ENCODE results near the gene ABTB2.

ABTB2 gene

DNA sequence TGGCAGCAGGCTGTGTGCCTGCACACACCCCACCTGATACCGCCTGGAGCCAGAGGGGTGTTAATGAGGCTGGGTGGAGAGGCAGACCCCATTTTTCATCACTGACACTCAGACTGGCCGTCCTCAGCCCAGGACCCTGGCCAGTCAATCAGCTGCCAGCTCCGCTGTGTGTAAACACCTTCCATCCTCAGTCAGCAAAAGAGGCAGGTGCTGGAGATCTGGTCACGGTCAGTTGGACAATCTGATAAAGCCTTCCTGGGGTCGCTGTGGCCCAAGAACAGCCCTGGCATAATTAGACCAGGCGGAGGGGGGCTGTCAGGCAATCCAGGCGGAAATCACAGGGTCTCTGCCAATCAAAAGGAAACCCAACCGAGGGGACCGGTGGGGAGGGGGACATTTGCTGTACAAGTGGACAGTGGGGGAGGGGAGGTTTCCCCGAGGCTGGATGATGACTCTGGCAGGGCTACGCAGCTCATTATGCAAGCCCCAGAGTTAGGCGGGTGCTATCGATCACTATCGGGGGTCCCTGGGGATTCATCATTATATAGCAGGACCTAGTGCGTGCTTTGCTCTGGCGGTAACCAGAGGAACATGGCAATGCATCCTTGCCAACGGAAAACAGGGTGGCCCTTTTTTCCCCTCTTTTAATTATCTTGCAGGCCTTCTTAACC lies 72.9 kb downstream of the ABTB2 start:
- no peak for DNase-seq (ENCODE audit: low read depth)

DNA sequence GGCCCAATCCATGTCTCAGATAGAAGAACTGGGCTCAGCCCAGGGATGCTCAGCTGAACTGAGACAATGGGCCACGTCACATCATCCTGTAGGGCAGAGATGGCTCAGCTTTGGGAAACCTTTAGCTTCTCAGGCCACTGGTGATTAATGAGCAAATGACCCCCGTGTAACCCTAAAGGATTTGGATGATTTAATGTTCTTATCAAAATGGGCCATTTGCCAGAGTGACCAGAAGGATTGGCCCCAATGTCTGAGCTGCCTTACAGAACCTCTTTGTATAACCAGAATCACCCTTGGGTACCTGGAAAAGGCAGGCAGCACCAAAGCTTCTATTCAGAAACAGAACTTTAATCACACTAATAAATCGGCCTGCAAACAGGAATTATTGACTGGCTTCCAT lies 73.7 kb downstream of the ABTB2 start:
- DNase-seq (ENCODE audit: low read depth) = no peak

DNA sequence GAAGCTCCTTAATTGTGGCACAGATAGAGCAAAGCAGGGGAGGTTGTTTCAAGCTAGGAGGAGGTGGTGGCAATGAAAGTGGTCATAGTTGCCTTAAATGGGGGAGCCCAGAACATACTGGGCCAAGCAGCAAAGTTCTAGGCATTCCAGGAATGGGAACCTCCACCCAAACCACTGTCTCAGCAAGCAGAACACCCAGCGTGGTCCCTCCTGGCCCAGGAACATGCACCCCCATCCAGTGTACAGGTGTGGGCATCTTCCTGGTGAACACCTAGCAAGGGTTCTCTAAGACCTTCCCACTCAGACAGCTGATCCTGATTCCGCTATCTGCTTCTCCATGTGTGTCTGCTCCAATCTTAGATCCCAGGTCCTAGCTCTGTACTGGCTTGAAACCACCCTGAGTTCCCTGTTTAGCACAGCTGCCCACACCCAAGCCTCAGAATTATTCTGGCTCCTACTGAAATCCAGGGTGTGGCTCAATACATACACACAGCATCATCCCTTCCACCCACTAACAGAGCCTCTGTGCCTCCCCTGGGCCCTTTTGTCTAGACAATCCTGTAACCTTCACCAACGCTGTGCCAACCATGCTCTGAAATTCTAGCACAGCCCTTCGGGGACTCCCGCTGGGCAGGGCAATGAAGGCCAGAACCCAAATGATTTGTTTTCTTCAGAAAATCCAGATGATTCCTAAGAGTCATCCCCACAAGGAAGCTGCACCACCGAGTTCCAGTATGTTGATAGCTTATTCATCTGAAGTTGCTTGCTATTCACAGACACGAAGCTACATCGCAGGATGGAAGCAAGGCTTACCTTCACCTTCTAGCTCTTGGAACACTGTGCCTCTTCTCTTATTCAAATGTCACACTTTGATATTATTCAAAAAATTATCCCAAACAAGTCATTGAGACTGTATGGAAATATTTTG lies 76.6 kb downstream of the ABTB2 start:
- no peak for DNase-seq (ENCODE audit: low read depth)

DNA sequence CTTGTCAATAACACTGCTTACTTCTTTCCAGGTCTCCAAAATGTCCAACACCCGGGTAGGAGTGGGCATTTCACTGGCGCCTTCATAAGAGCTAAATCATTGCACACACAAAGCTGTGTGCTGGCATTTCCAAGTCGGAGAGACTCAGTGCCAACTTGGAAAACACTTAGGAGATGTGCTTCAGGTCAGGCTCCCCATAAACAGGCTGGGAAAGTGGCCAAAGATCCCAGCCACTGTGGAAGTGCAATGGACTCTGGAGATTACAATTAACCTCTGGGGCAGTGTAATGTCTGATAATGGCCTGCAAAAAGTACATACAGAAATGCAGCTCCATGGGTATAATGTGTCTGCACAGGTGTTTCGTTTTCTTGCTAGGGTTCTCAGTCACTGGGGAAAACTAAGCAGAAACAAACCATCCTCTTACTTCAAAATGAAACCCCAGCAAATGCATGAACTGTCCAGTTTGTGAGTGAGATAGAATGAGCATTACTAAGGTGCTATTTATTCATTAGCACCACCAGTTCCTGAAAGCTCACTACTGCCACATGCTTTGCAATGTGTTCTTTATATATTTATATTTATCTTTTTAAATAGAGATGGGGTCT lies 79.0 kb downstream of the ABTB2 start:
- no peak for DNase-seq (ENCODE audit: low read depth)

DNA sequence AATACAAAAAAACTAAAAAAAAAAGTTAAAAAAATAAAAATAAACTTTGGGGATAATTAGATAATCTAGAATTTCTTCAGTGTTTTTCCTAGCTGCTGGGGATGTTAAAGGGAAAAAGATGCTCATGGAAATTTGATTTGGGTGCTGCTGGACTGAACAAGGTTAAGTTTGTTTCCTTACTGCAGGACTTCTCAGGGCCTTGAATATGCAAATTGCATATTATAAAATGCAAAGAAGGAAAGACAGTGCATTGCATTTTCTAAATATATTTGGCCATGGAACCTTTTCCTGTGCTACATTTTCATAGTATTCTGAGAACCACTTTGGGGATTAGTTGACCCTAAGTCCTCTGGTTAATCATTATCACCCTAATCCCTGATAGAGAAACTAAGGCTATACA lies 79.6 kb downstream of the ABTB2 start:
- no peak for DNase-seq (ENCODE audit: low read depth)

DNA sequence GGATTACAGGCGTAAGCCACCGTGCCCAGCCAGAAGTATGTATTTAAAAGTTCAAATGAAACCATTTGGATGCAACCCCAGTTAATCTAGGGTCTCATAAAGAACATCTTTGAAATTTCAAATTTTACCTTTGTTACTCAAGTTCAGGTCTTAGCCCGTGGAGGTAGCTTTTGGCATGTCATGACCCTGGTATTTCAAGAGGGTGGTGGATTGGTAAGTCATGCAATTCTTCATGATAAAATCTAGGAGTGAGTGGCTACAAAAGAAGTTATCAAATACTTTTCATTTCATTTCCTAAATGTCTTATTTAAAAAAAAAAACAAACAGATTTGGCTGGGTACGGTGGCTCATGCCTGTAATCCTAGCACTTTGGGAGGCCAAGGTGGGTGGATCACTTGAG lies 80.6 kb downstream of the ABTB2 start:
- DNase-seq (ENCODE audit: low read depth) = no peak

DNA sequence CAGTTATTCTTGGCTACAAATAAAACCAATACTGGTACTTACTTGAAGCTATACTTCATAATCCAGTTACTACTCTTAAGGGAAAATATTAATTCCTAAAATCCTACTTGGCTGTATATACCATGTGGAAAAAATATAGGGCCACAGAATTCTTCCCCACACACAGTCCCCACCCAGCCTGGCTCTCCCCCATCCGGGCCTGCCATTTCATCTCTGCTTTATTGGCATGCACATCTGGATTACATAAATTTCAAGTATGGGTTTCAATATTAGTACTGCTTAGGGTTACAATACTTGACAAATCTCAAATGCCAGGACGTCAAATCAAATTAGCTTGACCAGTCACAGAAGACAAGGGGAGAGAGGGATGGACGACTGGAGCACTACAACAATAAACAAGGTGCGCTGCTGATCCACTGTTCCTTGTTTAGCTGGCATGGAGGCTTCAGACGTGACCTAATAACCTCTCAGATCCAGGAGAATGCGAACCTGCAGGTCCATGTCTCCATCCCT lies 81.4 kb downstream of the ABTB2 start:
- no peak for DNase-seq (ENCODE audit: low read depth)

DNA sequence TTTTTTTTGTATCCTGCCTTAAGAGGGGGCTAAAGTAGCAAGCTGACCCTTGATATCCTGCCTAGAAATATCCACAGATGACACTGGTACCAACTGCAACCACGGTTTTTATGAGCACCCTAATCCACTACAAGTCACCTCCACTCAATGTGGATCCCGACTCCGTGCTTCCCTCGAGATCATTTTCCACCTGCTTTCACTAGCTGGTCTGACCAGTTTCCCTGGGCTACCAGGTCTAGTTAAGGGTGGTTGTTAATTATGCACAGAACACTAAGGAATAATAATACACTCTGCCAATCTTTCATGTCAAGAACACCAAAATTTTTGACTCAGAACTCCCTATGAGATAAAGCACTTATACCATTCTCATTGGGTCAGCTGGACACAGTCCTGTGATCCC lies 82.3 kb downstream of the ABTB2 start:
- no peak for DNase-seq (ENCODE audit: low read depth)

DNA sequence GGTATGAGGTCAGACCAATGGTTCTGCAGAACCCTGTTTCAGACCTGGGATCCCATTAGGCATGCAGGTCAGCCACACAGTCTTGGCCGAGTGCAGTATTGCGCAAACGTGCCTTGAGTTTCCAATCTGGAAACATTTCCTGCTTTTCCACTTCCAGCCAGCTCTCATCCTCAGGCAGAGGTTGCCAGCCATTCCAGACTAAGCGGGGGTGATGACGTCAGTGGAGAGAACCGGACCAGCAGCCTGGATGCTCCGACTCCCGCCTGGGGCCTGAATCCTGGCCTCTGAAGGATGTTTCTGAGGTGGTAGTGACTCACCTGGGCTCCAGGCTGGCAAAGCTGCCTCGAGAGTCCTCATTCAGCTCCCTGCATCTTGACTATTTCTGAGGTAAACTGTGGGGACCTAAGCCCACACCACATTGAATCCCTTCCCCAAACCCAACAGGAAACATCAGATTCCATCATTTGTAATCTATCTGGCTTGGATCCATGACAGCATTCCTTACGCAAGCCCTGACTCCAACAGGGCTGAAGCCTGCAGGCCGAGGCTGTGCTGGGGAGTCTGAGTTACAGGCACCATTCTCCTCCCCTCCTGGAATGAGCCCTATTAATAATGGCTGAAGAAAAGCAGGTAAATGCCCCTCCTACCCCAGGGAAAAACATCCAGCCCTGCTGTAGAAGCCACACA lies 83.0 kb downstream of the ABTB2 start:
- DNase-seq (ENCODE audit: low read depth) = no peak

DNA sequence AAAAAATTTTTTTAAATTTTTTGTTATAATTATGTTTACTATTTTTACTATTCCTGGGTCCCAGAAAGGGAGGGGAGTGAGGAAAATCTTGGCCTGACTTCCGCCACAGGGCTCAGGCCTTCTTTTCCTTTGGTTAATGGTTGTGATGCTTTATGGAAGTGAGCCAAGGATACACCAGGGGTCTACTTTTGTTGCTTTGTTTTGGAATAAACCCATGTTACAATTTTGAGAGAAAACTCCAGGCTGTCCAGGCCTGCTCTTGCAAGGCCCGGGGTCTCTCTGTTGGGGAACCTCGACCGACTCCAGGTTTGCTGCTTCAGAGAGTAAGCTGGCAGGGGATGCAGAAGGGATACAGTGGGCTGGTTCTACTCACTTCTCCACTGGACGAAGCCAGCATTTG lies 84.7 kb downstream of the ABTB2 start:
- DNase-seq (ENCODE audit: low read depth) = no peak

DNA sequence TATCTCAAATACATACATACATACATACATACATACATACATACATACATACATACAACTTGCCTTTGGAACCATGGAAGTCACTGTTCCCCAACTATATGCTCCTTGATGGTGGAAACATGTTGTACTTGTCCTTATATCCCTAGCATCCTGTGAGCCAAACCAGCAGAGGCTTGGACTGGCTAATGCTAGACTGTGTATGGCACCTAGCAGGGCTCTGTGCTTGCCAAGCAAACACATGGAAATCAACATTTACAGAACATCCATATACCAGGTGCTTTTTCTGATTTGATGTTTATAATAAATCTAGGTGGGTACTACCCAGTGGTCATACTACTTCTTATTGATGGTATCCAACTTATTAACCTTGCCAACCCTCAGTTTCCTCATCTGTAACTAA lies 86.1 kb downstream of the ABTB2 start:
- DNase-seq (ENCODE audit: low read depth) = no peak

DNA sequence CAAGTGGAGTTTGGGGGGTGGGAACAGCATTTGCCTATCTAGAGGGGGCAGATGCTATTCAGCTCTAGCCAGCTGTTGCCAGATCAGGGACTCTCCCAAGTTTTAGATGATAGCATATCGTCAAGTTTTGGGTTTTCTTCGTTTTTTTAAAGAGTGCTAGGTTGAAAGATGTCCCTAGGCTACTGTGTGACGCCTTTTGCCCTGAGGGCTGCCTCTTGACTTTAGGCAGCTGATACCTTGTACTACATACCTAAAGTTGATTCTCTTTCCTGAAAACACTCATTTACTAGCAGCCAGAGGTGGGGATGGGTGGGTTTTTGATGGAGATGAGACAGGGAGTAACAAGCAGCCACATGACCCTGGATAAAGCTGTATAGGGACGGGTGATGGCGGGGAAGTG lies 87.1 kb downstream of the ABTB2 start:
- DNase-seq (ENCODE audit: low read depth) = no peak

DNA sequence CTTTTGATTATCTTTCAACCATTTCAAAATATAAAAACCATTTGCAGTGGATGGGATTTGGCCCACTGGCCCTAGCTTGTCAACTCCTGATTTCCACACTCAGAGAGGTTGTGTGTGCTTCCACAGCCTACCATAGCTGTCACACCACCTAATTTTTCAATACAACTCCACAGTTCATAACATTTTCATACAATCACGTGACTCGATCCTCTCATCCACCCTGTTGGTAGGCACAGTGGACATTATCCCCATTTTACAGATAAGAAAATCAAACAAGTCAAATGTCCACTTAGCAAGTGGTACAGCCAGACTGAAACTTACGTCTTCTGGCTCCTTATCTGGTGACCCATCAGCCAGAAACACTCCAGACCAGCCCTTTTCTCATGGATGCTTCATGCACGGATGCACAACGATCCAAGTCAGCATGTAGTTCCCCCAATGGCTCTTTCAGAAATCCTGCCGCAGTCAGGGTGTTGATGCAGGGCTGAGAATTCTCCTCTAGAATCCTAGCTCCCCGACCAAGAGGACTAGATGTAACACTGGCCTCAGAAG lies 88.0 kb downstream of the ABTB2 start:
- DNase-seq (ENCODE audit: low read depth) = no peak

DNA sequence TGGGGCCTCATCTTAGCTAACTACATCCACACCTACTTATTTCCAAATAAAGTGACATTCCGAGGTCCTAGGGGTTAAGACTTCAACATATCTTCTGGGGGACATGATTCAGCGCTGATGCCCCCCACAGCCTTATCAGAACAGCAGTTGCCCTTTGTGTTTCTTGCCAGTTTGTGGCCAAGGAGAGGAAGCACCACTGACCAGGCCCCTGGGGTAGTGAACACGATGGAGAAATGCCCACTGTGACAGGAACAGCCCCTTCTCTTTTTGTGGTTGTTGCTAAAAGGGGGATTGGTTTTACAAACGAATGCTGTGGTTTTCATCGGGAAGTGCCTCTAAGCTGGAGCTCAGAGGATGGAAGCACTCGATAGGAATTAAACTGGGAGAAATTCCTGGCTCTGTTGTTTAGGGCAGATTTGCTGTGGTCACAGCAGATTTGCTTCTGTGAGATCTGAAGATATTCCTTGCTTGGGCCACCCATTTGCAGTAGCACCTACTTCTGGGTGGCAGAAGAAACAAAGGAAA lies 88.8 kb downstream of the ABTB2 start:
- no peak for DNase-seq (ENCODE audit: low read depth)

DNA sequence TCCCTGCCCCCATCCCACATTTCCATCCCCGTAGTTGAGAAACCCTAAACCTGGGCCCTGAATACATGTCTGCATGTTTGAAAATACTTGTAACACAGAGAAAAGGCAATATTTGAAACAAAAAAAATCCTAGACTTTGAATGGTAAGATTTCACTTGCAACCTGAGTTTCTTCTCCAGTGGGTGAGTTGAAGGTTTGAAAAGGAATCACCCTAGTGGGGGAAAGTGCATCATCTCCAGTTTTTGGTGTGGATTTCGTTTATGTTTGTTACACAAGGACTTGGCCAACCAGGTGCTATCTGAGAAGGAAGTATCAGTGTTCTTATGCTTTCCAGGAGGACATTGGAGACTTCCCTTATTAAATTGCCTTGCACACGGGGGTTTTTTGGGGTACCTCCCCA lies 90.4 kb downstream of the ABTB2 start:
- DNase-seq (ENCODE audit: low read depth) = no peak

DNA sequence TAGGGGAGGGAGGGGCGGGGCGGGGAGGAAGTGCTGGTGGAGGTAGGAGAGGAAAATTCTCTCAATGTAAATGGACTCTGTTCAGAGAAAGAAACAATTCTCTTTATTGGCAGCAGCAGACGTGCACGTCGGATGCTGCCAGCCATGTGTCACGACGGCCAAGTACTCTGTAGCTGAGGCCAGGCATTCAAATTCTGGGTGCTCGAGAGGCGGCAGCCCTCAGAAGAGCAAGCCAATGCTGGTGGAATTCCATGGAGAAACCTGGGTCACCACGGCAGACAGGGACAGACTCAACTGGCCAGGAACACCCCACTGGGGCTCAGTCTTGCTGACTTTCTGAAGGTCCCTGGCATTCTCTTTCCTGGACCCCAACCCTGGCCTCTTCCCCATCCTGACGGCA lies 90.8 kb downstream of the ABTB2 start:
- DNase-seq (ENCODE audit: low read depth) = no peak

DNA sequence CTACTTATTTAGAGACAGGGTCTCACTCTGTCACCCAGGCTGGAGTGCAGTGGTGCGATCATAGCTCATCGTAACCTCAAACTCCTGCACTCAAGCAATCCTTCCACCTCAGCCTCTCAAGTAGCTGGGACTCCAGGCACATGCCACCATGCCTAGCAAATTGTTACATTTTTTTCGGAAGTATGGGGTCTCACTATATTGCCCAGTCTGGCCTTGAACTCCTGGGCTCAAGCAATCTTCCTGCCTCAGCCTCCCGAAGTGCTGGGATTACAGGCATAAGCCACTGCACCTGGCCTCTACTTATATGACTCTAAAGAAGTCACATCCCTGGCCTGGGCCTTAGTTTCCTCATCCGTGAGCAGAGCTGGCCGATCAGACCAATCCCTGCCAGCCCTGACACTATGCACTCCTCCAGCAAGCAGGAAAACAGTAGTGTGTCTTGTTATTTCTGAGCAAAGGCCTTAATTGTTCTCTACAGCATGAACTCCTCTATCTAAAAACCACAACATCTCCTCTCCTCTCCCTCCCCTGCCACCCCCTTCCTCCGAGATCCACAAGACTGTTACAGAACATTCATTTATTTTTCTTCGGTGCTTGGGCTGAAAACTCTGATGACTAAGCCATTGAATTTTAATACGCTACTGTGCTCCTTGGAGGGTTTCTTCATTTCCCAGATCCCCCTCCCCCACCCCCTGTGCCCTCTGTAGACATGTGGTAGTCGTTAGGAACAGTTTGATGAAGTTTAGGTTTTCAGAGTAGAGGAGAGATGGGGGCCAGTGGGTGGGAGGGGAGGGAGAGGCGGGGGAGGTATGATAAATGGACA lies 91.5 kb downstream of the ABTB2 start:
- no peak for DNase-seq (ENCODE audit: low read depth)

DNA sequence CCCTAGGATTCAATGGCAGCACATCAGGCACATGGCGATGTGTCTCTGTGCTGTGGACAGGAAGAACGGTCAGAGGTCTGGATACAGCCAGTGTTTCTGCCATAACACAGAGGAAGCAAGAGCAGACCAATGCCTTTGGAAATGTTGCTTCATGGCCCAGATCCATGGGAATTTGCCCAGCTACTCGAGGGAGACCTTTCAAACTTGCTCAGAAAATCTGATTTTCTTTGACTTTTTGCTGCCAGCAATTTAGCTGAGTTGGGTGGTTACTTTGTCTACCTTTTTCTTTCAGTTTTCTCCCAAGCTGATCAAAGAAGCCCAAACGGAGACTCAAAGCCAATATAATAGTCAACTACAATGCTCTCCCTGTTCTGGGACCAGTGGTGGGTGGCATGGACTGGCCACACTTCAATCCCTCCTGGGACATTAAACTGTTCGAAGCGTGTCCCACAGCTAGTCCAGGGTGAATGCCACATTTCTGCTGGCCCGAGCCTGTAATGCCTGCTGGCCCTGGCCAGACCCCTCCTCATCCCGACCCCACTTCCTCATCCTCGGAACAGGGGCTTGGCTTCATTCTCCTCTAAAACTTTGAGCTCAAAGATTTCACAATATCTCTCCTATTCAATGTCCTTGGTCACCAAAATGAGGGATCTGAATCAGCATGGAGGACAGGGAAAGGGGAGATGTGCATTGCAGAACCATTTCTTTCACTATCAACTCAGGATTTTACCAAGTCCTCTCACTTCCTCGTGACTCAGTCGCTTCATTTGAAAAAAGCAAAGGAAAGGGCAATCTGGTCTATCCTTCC lies 93.3 kb downstream of the ABTB2 start:
- DNase-seq (ENCODE audit: low read depth) = no peak

DNA sequence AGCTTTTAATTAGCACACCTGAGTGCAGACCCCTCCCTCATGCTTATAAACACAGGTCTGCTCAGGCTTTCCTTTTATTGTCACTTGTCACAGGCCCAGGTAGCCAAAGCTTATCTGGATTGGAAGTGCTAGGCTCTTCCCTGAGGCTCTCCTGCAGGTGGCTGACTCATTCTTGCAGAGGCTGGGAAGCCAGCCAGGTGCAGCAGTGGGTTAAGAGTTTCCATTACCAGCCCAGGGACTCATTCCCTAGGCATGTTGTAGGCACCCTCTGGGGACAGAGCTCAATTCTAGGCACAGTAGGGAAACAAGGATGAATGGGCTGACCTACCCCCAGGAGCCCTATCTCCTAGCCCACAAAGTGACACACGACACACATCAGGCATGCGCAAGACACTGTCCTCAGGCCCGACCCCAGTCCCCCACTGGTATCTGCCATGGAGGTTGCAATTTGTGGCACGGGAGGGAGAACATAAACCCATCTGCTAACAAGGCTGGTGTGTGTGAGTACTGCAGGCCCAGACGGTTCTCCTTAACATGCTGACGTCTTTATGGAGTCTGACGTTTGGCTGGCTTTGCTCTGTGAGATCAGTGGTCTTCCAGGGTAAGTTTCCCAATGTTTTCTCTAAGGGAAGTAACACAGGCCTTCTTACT lies 94.2 kb downstream of the ABTB2 start:
- no peak for DNase-seq (ENCODE audit: low read depth)

Data from stimulated activated CD8-positive, alpha-beta memory T cell treated with anti-CD3 and anti-CD28 coated beads, Interleukin-4, amount 100 ng/mL, for 24 hours (primary cell).